ENCODE measurements around the gene KCNV2.
"Not testable (repeated sequence)": the region's sequence is repeated elsewhere in the genome, so short reads cannot be mapped to it uniquely, and the experiment has no call there.

The KCNV2 gene

DNA sequence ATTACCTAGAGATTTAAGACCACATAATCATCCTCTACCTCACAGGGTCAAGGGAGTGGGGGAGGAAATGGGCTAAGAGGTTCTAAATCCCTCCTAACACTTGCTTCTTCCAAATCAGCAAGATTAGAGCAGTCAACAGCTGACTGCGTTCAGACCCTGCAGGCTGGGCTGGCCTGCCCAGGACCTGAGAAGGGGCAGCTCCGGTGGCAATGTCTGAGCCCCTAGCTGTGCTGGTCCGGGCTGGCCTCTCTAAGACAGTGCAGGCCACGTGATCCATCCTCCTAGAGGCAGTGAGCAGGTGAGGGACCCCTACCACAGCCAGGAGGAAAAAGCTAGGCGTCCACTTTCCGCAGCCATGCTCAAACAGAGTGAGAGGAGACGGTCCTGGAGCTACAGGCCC lies at the start of gene KCNV2:
Gene KCNV2, plus strand, starts transcription at position 126 of the 400 bp plus-strand sequence. Its CDS starts 230 bp downstream, at position 356.
- no peak for DNase-seq (ENCODE audit: extremely low read depth in 1 of 2, low read depth in 1 of 2)

DNA sequence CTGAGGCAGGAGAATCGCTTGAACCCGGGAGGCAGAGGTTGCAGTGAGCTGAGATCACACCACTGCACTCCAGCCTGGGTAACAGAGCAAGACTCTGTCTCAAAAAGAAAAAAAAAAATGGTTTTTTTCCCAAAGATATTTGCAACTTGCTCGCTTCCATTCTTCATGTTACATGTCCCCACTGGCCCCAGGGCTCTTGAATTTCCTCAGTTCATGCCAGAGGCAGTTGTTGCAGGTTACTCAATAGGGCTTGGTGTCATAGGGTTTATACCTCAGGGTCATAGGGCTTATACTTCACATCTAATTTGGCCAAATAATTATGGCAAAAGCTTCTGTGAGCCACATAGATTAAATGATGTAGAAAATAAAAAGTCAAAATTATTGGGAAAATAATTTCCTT lies 44.1 kb upstream of the KCNV2 start:
- no peak for DNase-seq (ENCODE audit: extremely low read depth in 1 of 2, low read depth in 1 of 2)

- DNase-seq (ENCODE audit: extremely low read depth in 1 of 2, low read depth in 1 of 2): no peak
Measured at GRCh38 chr9:2674141-2674824, 43.0 kb upstream of the KCNV2 start.

- no peak for DNase-seq (ENCODE audit: extremely low read depth in 1 of 2, low read depth in 1 of 2)
Measured at GRCh38 chr9:2675834-2676233, 41.5 kb upstream of the KCNV2 start.

- no peak for DNase-seq (ENCODE audit: extremely low read depth in 1 of 2, low read depth in 1 of 2)
Measured at GRCh38 chr9:2676466-2676865, 40.8 kb upstream of the KCNV2 start.

GRCh38 chr9:2677915-2678889 lies 39.1 kb upstream of the KCNV2 start:
- DNase-seq (ENCODE audit: extremely low read depth in 1 of 2, low read depth in 1 of 2): no peak

GRCh38 chr9:2679011-2679410 lies 38.3 kb upstream of the KCNV2 start:
- no peak for DNase-seq (ENCODE audit: extremely low read depth in 1 of 2, low read depth in 1 of 2)

DNA sequence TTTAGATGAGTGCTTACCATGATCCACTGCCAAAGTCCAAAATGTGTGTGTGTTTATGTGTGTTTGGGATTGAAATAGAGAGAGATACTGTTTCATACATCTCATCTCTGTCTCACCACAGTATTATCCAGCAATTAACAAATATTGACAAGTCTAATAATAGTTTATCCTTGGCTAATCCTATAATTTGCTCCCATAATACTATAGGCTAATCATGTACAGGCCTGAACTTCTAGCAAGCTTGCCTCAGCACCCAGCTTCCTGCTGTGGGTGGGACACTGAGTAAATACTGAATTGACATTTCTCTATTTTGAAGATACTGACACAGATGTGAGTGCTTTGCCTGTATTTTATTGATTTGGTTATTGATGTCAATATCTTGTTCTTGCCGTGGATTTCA lies 35.3 kb upstream of the KCNV2 start:
- DNase-seq (ENCODE audit: extremely low read depth in 1 of 2, low read depth in 1 of 2): no peak

DNA sequence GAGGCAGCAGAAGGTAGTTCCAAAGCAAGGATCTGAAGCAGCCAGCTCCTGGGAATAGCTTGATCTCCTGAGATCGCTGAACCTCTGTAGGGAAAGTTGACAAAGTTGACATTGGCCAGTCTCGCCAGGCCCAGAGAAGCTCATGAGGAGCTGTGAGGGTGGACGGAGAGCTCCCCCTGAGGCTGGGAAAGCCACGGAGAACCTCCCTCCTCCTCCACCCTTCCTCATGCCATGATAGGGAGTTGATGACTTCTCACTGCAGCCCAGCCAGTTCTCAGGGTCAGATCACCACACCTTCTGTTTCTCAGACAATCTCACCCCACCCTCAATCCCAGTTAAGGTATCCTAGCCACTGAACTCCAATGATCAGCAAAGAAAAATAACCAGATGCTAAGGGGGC lies 30.4 kb upstream of the KCNV2 start:
- DNase-seq (ENCODE audit: extremely low read depth in 1 of 2, low read depth in 1 of 2): no peak

- no peak for DNase-seq (ENCODE audit: extremely low read depth in 1 of 2, low read depth in 1 of 2)
Measured at GRCh38 chr9:2688636-2689035, 28.7 kb upstream of the KCNV2 start.

GRCh38 chr9:2691212-2691611 lies 26.1 kb upstream of the KCNV2 start:
- no peak for DNase-seq (ENCODE audit: extremely low read depth in 1 of 2, low read depth in 1 of 2)

GRCh38 chr9:2691626-2692025 lies 25.7 kb upstream of the KCNV2 start:
- DNase-seq (ENCODE audit: extremely low read depth in 1 of 2, low read depth in 1 of 2): no peak

- no peak for DNase-seq (ENCODE audit: extremely low read depth in 1 of 2, low read depth in 1 of 2)
Measured at GRCh38 chr9:2693056-2693455, 24.3 kb upstream of the KCNV2 start.

DNA sequence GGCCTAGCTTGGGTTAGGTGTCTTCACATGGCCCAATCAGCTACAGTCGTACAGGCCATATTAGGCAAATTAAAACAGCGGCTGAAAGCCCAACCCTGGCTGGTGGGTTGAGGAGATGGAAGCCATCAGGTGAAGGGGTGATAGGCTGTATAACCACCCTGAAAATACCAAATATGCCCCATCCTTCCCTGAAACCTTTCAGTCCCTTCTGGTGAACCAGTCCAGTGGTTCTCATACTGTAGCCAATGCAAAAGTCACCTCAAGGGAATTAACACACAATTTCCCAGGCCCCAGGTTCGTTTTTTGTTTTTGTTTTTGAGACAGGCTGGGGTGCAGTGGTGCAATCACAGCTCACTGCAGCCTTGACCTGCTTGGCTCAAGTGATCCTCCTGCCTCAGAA lies 19.8 kb upstream of the KCNV2 start:
- DNase-seq (ENCODE audit: extremely low read depth in 1 of 2, low read depth in 1 of 2): no peak

DNA sequence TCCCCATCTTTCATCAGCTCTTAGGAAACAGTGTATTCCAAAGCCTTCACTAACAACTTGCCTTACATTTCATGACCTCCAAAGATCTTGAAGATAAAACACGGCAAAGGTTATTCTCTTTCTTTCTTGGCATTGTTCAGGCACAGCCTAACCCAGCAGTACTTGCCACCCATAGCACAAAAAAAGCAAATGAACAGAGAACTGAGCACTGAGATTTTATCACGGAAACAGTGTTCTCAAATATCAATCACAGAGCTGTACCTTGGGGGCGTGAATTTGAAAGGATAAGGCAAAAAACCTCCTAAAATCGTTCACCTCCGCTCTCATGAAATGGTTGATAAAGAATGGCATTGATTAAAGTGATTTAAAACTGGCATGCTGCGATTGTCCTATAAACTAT lies 16.9 kb upstream of the KCNV2 start:
- no peak for DNase-seq (ENCODE audit: extremely low read depth in 1 of 2, low read depth in 1 of 2)

DNA sequence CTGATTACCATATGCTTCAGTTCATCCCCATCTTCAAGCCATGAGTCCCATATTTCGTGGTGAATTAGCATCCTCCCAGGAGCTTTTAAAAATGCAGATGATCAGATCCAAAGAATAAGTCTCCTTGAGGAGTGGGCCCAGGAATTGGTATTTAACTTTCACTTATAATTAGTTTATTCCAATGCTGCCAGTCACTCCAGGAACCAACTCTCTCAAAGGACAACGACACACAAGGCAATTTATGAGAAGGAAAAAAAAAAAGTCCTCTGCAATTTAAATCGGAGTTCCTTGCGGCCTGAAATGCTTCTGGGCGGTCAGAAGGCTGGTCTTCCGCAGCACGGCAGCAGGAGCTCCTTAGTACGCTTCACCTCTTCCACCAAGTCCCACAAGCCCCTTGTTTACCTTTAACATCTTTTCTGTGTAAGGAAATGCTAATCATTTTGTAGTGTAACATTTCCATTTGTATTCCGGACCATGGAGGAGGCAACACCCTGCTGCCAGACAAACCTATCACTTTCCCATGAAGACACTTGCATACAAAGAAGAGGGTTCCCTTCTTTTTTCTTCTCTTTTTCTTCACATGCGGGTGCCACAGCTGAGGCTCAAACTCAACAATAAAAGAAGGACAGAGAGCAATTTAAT lies 16.3 kb upstream of the KCNV2 start:
- DNase-seq (ENCODE audit: extremely low read depth in 1 of 2, low read depth in 1 of 2): no peak

DNA sequence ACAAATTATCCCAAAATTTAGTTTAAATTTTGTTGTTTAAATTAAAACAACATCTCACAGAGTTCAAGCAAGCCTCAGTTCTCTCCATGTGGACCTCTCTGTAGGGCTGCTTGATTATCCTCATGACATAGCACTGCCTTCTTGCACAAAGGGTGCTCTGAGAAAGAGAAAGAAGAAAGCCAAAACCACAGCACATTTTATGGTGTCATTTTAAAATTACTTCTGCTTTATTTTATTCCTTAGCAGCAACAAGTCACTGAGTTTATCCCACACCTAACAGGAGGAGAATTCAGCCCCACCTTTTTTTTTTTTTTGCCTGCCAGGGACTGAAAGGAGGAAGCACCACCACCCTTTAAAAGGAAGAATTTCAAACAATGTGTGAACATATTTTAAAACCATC lies 12.8 kb upstream of the KCNV2 start:
- DNase-seq (ENCODE audit: extremely low read depth in 1 of 2, low read depth in 1 of 2): no peak

GRCh38 chr9:2707256-2707655 lies 10.1 kb upstream of the KCNV2 start:
- not testable (repeated sequence) for DNase-seq (ENCODE audit: extremely low read depth in 1 of 2, low read depth in 1 of 2)

- no peak for DNase-seq (ENCODE audit: extremely low read depth in 1 of 2, low read depth in 1 of 2)
Measured at GRCh38 chr9:2709645-2710101, 7.6 kb upstream of the KCNV2 start.

DNA sequence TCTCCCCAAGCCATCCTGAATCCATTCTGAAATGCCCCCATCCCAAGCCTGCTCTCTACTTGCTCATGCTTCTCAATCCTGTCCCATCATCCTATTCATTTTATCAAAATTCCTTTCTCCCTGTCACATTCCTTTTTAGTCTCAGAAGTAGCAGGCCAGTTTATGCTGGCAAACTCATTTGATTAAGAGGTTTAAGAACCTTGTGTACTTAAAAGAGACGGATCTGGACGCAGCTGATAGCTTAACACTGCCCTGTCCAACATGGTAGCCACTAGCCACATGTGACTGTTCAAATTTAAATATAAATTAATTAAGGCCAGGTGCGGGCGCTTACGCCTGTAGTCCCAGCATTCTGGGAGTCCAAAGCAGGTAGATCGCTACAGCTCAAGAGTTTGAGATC lies 5.6 kb upstream of the KCNV2 start:
- DNase-seq (ENCODE audit: extremely low read depth in 1 of 2, low read depth in 1 of 2): no peak

DNA sequence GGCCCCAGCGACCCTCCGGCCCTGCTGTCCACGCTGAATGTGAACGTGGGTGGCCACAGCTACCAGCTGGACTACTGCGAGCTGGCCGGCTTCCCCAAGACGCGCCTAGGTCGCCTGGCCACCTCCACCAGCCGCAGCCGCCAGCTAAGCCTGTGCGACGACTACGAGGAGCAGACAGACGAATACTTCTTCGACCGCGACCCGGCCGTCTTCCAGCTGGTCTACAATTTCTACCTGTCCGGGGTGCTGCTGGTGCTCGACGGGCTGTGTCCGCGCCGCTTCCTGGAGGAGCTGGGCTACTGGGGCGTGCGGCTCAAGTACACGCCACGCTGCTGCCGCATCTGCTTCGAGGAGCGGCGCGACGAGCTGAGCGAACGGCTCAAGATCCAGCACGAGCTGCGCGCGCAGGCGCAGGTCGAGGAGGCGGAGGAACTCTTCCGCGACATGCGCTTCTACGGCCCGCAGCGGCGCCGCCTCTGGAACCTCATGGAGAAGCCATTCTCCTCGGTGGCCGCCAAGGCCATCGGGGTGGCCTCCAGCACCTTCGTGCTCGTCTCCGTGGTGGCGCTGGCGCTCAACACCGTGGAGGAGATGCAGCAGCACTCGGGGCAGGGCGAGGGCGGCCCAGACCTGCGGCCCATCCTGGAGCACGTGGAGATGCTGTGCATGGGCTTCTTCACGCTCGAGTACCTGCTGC lies 839 bp downstream of the KCNV2 start:
- DNase-seq (ENCODE audit: extremely low read depth in 1 of 2, low read depth in 1 of 2): no peak

All from stimulated activated CD8-positive, alpha-beta memory T cell treated with anti-CD3 and anti-CD28 coated beads, Interleukin-7, amount 100 ng/mL, for 48 hours (primary cell).